Spleen (tissue), 11 donors: ENCODE data around the gene ERC1. TPM values are rescaled to one million over a fixed set of nuclear protein-coding genes. Genes with fewer than 3 reads are reported as not detected.

Experiments
- DNase-seq: peaks from one replicate; pipeline ENCODE4 v3.0.0-alpha.2; 2020
- H3K27ac ChIP-seq, 8 donors: fragments of 200-600 bp; sonication (generic) in 7 of 8; 1 replicate in 4 of 8; 2 replicates in 4 of 8; pipeline versions ENCODE4 v1.5.0 to v1.8.0; 2016 to 2021; ENCODE audit warnings: inconsistent platforms in 4 of 8, mild to moderate bottlenecking in 4 of 8, moderate library complexity in 1 of 8
- H3K27me3 ChIP-seq, 7 donors: fragments of 200-600 bp; sonication (generic) in 6 of 7; replicated peaks in 1 of 7; 1 replicate in 4 of 7; 2 replicates in 3 of 7; pipeline versions ENCODE4 v1.5.0 to v1.8.0; 2016 to 2021; ENCODE audit warnings: inconsistent platforms in 3 of 7, mild to moderate bottlenecking in 1 of 7
- H3K36me3 ChIP-seq, 6 donors: fragments of 200-600 bp; sonication (generic) in 5 of 6; 1 replicate in 4 of 6; 2 replicates in 2 of 6; pipeline versions ENCODE4 v1.5.0 to v1.8.0; 2016 to 2021; ENCODE audit warnings: inconsistent platforms in 2 of 6
- H3K4me1 ChIP-seq, 6 donors: fragments of 200-600 bp; sonication (generic) in 5 of 6; 1 replicate in 3 of 6; 2 replicates in 3 of 6; pipeline versions ENCODE4 v1.5.0 to v1.8.0; 2016 to 2021; ENCODE audit warnings: inconsistent platforms in 3 of 6
- H3K4me3 ChIP-seq, 8 donors: fragments of 200-600 bp; sonication (generic) in 7 of 8; 1 replicate in 4 of 8; 2 replicates in 4 of 8; pipeline versions ENCODE4 v1.5.0 to v1.8.0; 2016 to 2021; ENCODE audit warnings: inconsistent platforms in 4 of 8, mild to moderate bottlenecking in 4 of 8, moderate library complexity in 2 of 8
- H3K9me3 ChIP-seq, 8 donors: fragments of 200-600 bp; sonication (generic) in 7 of 8; 1 replicate in 4 of 8; 2 replicates in 4 of 8; pipeline versions ENCODE4 v1.5.0 to v1.8.0; 2016 to 2021; ENCODE audit warnings: inconsistent platforms in 4 of 8
- CTCF ChIP-seq, 11 experiments: fragments of 200-600 bp in 7 of 11; fragments of 450-650 bp in 4 of 11; sonication (generic) in 4 of 11; IDR thresholded peaks in 8 of 11; conservative IDR thresholded peaks in 3 of 11; 1 replicate in 7 of 11; 2 replicates in 4 of 11; pipeline versions ENCODE4 v1.4.0 to v1.8.0; 2016 to 2021; ENCODE audit warnings: antibody characterized with exemption in 11 of 11, inconsistent platforms in 4 of 11, mild to moderate bottlenecking in 1 of 11
- POLR2A ChIP-seq, 3 donors: fragments of 450-650 bp; IDR thresholded peaks; one replicate each; pipeline ENCODE4 v1.5.1; 2017; ENCODE audit warnings: antibody characterized with exemption in 3 of 3, mild to moderate bottlenecking in 1 of 3
- POLR2AphosphoS5 ChIP-seq, 3 donors: sonication (generic); formaldehyde crosslinking; IDR thresholded peaks; one replicate each; pipeline ENCODE4 v1.5.1; 2017; ENCODE audit warnings: antibody characterized with exemption in 3 of 3
- WGBS, 5 donors: extraction: QIAGEN DNeasy Blood & Tissue Kit in 3 of 5; methylation state at CpG; one replicate each; pipeline versions ENCODE4 v1.1.5 to v1.1.7; 2013 to 2018; 5-methylcytosine and 5-hydroxymethylcytosine counted together
- intact Hi-C: fragments of 100-400 bp; cut with DNase I; formaldehyde crosslinking; loops from one replicate; pipeline ENCODE4 v1.15.0; 2023; ENCODE audit warnings: low total_unique reads
- polyA plus RNA-seq, 3 donors: library from polyadenylated mRNA; stranded (reverse); fragments of 200-250 nt; gene quantifications; one replicate each; pipeline ENCODE4 v1.2.1, GENCODE V29; 2013
- total RNA-seq, 7 donors: library from RNA; depleted of rRNA in 3 of 7; stranded (reverse); fragments of >200 nt in 3 of 7; fragmentation: NEBNext Ultra II Directional in 4 of 7; extraction: Animal tissue kit (Norgen Biotek cat#: 25700) in 4 of 7; gene quantifications; one replicate each; pipeline versions ENCODE4 v1.1.0 to v1.2.1, GENCODE V29; 2016 to 2021
- donor health status: healthy with polysubstance abuse.
- donor health status: DM: no; HTN: no; CAD: no; lungs with moderate emphysema.
- donor health status: DM: no; HTN: no; CAD: no.
- donor health status: Bipolar disorder and iron deficiency.
- donor health status: healthy.
- donor health status: DM: no; HTN: no; CAD: no.
- donor health status: DM: yes; HTN: yes; CAD: no.

The ERC1 gene
- total and polyA plus RNA-seq, 10 donors = 1.2 to 73.4 (median 42.6) TPM

DNA sequence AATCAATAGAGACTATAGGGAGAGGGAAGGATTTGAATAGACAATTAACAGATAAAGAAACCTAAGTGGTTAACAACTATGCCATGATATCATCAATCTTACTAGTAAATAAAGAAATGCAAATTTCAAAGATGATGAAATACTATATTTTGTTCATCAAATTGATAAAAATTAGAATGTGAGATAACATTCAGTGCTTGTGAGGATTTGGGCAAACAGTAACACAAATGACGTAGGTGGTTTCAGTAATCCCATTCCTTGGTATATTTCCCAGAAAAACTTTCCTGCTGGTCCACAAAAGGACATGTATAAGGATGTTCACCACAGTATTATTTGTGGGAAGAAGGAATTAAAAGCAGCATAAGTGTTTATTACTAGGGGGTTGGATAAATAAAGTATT is 136.0 kb downstream of the ERC1 start:
- intact Hi-C loops = no loop called here
- Histone ChIP-seq H3K27ac (no peak overlapping the region), H3K36me3 (no peaks in the 10 kb centered on the region), H3K4me3 (no peak overlapping the region), H3K9me3 (no peaks in the 10 kb centered on the region), H3K27me3 (no peaks in the 10 kb centered on the region), H3K4me1 (peaks cover 0 to 16% (median 0%) of the 10 kb centered on the region in 6 donors)
- 92 to 100% (median 98%) methylated on average over 1 of the region's 1 CpG for WGBS, 5 donors
- DNase-seq = no peak
- TF ChIP-seq CTCF (IDR thresholded peaks at IDR 0.05 in 8 of 11, conservative IDR thresholded peaks at IDR 0.05 in 3 of 11) = no peak
- no peak for TF ChIP-seq POLR2AphosphoS5 (IDR thresholded peaks at IDR 0.05)
- no peak for TF ChIP-seq POLR2A (IDR thresholded peaks at IDR 0.05)

- Histone ChIP-seq H3K27me3 (no peaks in the 10 kb centered on the region), H3K27ac (no peak overlapping the region), H3K36me3 (peaks cover 0 to 5% (median 0%) of the 10 kb centered on the region in 6 donors), H3K4me3 (no peak overlapping the region), H3K9me3 (no peaks in the 10 kb centered on the region), H3K4me1 (peaks cover 0 to 9% (median 0%) of the 10 kb centered on the region in 6 donors)
- 66 to 80% (median 73%) methylated on average over 3 of the region's 3 CpGs for whole genome bisulfite sequencing, 5 donors
- TF ChIP-seq CTCF (IDR thresholded peaks at IDR 0.05 in 8 of 11, conservative IDR thresholded peaks at IDR 0.05 in 3 of 11) = no peak
- no peak for TF ChIP-seq POLR2A (IDR thresholded peaks at IDR 0.05)
- no peak for TF ChIP-seq POLR2AphosphoS5 (IDR thresholded peaks at IDR 0.05)
- no peak for DNase-seq
- intact Hi-C loops = no loop called here
These were observed 139.1 kb downstream of the ERC1 start for GRCh38 chr12:1130164-1130563.

- WGBS, 5 donors = 91 to 95% (median 94%) methylated on average over 4 of the region's 4 CpGs
These were observed 139.5 kb downstream of the ERC1 start for GRCh38 chr12:1130571-1130970.

DNA sequence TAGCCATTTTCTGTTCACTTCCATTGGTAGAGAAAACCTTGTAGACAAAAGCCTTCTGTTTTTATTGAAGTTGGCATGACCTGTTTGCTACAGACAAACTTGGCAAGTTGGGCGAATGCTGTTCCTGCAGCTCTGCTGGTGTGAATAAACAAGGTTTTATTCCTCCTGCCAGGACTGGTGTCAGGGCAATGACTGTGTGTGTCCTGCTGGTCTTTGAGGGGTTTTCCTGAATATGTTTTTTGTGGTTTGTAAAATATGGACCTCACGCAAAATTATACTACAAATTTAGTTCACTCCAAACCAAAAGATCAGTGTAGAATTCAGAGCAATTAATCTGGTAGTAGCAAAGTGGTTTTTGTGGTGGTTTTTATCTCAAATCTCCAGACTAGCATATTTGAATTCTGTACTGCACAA is 140.8 kb downstream of the ERC1 start:
- 41 to 59% (median 56%) methylated on average over 2 of the region's 2 CpGs for WGBS, 5 donors
- Histone ChIP-seq H3K9me3 (no peaks in the 10 kb centered on the region), H3K27me3 (no peaks in the 10 kb centered on the region), H3K36me3 (peaks cover 0 to 5% (median 0%) of the 10 kb centered on the region in 6 donors), H3K4me3 (no peak overlapping the region), H3K27ac (no peak overlapping the region), H3K4me1 (peaks cover 0 to 5% (median 0%) of the 10 kb centered on the region in 6 donors)
- no peak for DNase-seq
- no peak for TF ChIP-seq POLR2A (IDR thresholded peaks at IDR 0.05)
- no peak for TF ChIP-seq CTCF (IDR thresholded peaks at IDR 0.05 in 8 of 11, conservative IDR thresholded peaks at IDR 0.05 in 3 of 11)
- no peak for TF ChIP-seq POLR2AphosphoS5 (IDR thresholded peaks at IDR 0.05)
- intact Hi-C loops = no loop called here

More at GRCh38 chr12:1130571-1130970, 139.5 kb downstream of the ERC1 start:
- TF ChIP-seq CTCF (IDR thresholded peaks at IDR 0.05 in 8 of 11, conservative IDR thresholded peaks at IDR 0.05 in 3 of 11) (no peak), POLR2A (IDR thresholded peaks at IDR 0.05) (no peak), POLR2AphosphoS5 (IDR thresholded peaks at IDR 0.05) (no peak)
- H3K27ac ChIP-seq = no peak overlapping the region
- H3K4me1 ChIP-seq = peaks cover 0 to 9% (median 0%) of the 10 kb centered on the region in 6 donors
- no peaks in the 10 kb centered on the region for H3K9me3 ChIP-seq
- peaks cover 0 to 5% (median 0%) of the 10 kb centered on the region in 6 donors for H3K36me3 ChIP-seq
- DNase-seq = no peak
- H3K27me3 ChIP-seq = no peaks in the 10 kb centered on the region
- H3K4me3 ChIP-seq = no peak overlapping the region
- intact Hi-C loops = no loop called here
